CD14-positive monocyte (primary cell): ENCODE results near the gene C20orf141. TPM values are rescaled to one million over a fixed set of nuclear protein-coding genes. Genes with fewer than 3 reads are reported as not detected.

Experiments used
- DNase-seq, 3 donors: peaks; one replicate each; pipeline ENCODE4 v3.0.0-alpha.2; 2011 to 2022
- H2AFZ ChIP-seq: 2 replicates; pipeline ENCODE4 v1.6.0; 2012; ENCODE audit warnings: mild to moderate bottlenecking, low read depth, low read length, inconsistent platforms; ENCODE audit not compliant: insufficient read depth, poor library complexity, severe bottlenecking
- H3K27ac ChIP-seq, 2 donors: 1 replicate in 1 of 2; 2 replicates in 1 of 2; pipeline ENCODE4 v1.5.1; 2012 to 2013; ENCODE audit warnings: low read length in 2 of 2, control low read depth in 1 of 2, inconsistent platforms in 1 of 2, low read depth in 1 of 2, mild to moderate bottlenecking in 1 of 2
- H3K27me3 ChIP-seq, 2 donors: one replicate each; pipeline versions ENCODE4 v1.6.0 to v1.6.1; 2011 to 2013; ENCODE audit warnings: low read length in 2 of 2; ENCODE audit not compliant: control insufficient read depth in 2 of 2, insufficient read depth in 2 of 2
- H3K36me3 ChIP-seq, 2 donors: replicated peaks in 1 of 2; 1 replicate in 1 of 2; 2 replicates in 1 of 2; pipeline versions ENCODE4 v1.5.1 to v1.6.1; 2012 to 2013; ENCODE audit warnings: low read length in 2 of 2, control low read depth in 1 of 2, inconsistent platforms in 1 of 2, mild to moderate bottlenecking in 1 of 2; ENCODE audit not compliant: insufficient read depth in 2 of 2, control insufficient read depth in 1 of 2
- H3K4me1 ChIP-seq, 2 donors: 1 replicate in 1 of 2; 2 replicates in 1 of 2; pipeline versions ENCODE4 v1.5.1 to v1.6.1; 2012 to 2013; ENCODE audit warnings: low read length in 2 of 2, control low read depth in 1 of 2, inconsistent platforms in 1 of 2, mild to moderate bottlenecking in 1 of 2, moderate library complexity in 1 of 2; ENCODE audit not compliant: insufficient read depth in 2 of 2, control insufficient read depth in 1 of 2
- H3K4me2 ChIP-seq: replicated peaks from 2 replicates; pipeline ENCODE3; 2012; ENCODE audit warnings: low read length, moderate library complexity, mild to moderate bottlenecking; ENCODE audit not compliant: poor library complexity, severe bottlenecking; ENCODE audit errors: extremely low read depth
- H3K4me3 ChIP-seq, 3 experiments: fragments of 200-600 bp in 1 of 3; sonication (generic) in 1 of 3; replicated peaks in 1 of 3; 1 replicate in 2 of 3; 2 replicates in 1 of 3; pipeline ENCODE4 v1.5.1; 2011 to 2013; ENCODE audit warnings: low read length in 3 of 3, mild to moderate bottlenecking in 3 of 3, control low read depth in 2 of 3, low read depth in 2 of 3, inconsistent platforms in 1 of 3, moderate library complexity in 1 of 3
- H3K79me2 ChIP-seq: 2 replicates; pipeline ENCODE4 v1.6.0; 2012; ENCODE audit warnings: mild to moderate bottlenecking, control low read depth, inconsistent platforms, low read length, moderate library complexity; ENCODE audit not compliant: insufficient read depth
- H3K9ac ChIP-seq: 2 replicates; pipeline ENCODE4 v1.6.0; 2017; ENCODE audit warnings: low read length, mild to moderate bottlenecking; ENCODE audit not compliant: insufficient read depth, poor library complexity, severe bottlenecking
- H3K9me3 ChIP-seq, 2 donors: replicated peaks in 1 of 2; 1 replicate in 1 of 2; 2 replicates in 1 of 2; pipeline versions ENCODE4 v1.5.1 to v1.6.1; 2012 to 2013; ENCODE audit warnings: low read length in 2 of 2, control low read depth in 1 of 2; ENCODE audit not compliant: control insufficient read depth in 1 of 2, insufficient read depth in 1 of 2
- H4K20me1 ChIP-seq: 2 replicates; pipeline ENCODE4 v1.6.0; 2012; ENCODE audit warnings: mild to moderate bottlenecking, low read length, control low read depth, moderate library complexity; ENCODE audit not compliant: insufficient read depth
- H3K27ac Mint-ChIP-seq, 7 donors: one replicate each; pipeline ENCODE4 v1.8.0; 2020; ENCODE audit warnings: mild to moderate bottlenecking in 7 of 7, mixed read lengths in 7 of 7, moderate library complexity in 6 of 7, inconsistent platforms in 2 of 7
- H3K27me3 Mint-ChIP-seq, 3 donors: one replicate each; pipeline ENCODE4 v1.8.0; 2021 to 2022; ENCODE audit warnings: low read depth in 3 of 3, mild to moderate bottlenecking in 3 of 3, mixed read lengths in 3 of 3, moderate library complexity in 3 of 3, inconsistent platforms in 1 of 3
- H3K36me3 Mint-ChIP-seq, 2 donors: one replicate each; pipeline ENCODE4 v1.8.0; 2020; ENCODE audit warnings: mixed read lengths in 2 of 2, inconsistent platforms in 1 of 2, mild to moderate bottlenecking in 1 of 2
- H3K4me1 Mint-ChIP-seq: one replicate; pipeline ENCODE4 v1.8.0; 2020; ENCODE audit warnings: mild to moderate bottlenecking, mixed read lengths
- H3K4me3 Mint-ChIP-seq, 2 donors: one replicate each; pipeline ENCODE4 v1.8.0; 2020; ENCODE audit warnings: mild to moderate bottlenecking in 2 of 2, mixed read lengths in 2 of 2, moderate library complexity in 1 of 2
- H3K9me3 Mint-ChIP-seq, 7 donors: one replicate each; pipeline ENCODE4 v1.8.0; 2020 to 2022; ENCODE audit warnings: mixed read lengths in 7 of 7, mild to moderate bottlenecking in 6 of 7, moderate library complexity in 6 of 7, inconsistent platforms in 2 of 7
- WGBS: methylation state at CpG from one replicate; pipeline ENCODE4 v1.1.5; 2013; ENCODE audit warnings: missing lambda C conversion rate; ENCODE audit not compliant: insufficient coverage; 5-methylcytosine and 5-hydroxymethylcytosine counted together
- intact Hi-C, 2 donors: fragments of 100-400 bp; cut with micrococcal nuclease; formaldehyde crosslinking; loops; one replicate each; pipeline versions ENCODE4 v1.15.0 to v1.15.1; 2023
- polyA plus RNA-seq, 3 donors: library from polyadenylated mRNA; depleted of rRNA in 1 of 3; unstranded in 2 of 3; stranded (reverse) in 1 of 3; fragments of 300-500 nt in 2 of 3; fragments of >200 nt in 1 of 3; fragmentation: Illumina TruSeq in 2 of 3; gene quantifications; 1 replicate in 2 of 3; 2 replicates in 1 of 3; pipeline ENCODE4 v1.2.3, GENCODE V29; 2012 to 2021
- TF ChIP-seq, protein P1 (sequence below): fragments of 200-600 bp; IDR thresholded peaks from one replicate; pipeline ENCODE4 v1.8.0; 2022; ENCODE audit warnings: antibody characterized with exemption, mild to moderate bottlenecking

C20orf141 gene
- polyA plus RNA-seq, 3 donors = not detected

DNA sequence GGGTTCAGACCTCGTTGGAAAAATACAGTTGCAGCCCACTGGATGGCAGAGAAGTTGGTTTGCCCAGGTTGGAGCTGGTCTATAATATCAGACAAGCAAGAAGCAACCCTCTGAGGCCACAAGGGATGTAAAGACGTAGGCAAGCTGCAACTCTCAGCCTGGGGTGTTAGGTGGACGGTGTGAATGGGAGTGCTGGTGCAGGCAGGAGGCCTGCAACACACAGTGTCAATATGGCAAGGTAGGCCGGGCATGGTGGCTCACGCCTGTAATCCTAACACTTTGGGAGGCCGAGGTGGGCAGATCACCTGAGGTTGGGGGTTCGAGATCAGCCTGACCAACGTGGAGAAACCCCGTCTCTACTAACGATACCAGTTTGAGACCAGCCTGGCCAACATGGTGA, 36.3 kb downstream of the C20orf141 start:
- H3K4me2 ChIP-seq = no peak overlapping the region
- H2AFZ ChIP-seq = no peak overlapping the region
- WGBS = 90% methylated on average over 9 of the region's 10 CpGs
- Mint-ChIP-seq H3K9me3 (peaks cover 0 to 2% (median 0%) of the 10 kb centered on the region in 7 donors), H3K36me3 (peaks cover 21 to 27% of the 10 kb centered on the region in 2 donors), H3K4me3 (no peak overlapping the region), H3K27me3 (peaks cover 0 to 3% (median 0%) of the 10 kb centered on the region in 3 donors), H3K27ac (no peak overlapping the region), H3K4me1 (peaks cover 7% of the 10 kb centered on the region)
- peaks cover 28% of the 10 kb centered on the region for H4K20me1 ChIP-seq
- intact Hi-C loops = no loop called here
- H3K27me3 ChIP-seq = no peaks in the 10 kb centered on the region
- no peak overlapping the region for H3K4me3 ChIP-seq
- H3K9ac ChIP-seq = no peak overlapping the region
- peaks cover 5% of the 10 kb centered on the region in 2 donors for H3K4me1 ChIP-seq
- no peaks in the 10 kb centered on the region for H3K9me3 ChIP-seq
- peaks cover 0 to 14% of the 10 kb centered on the region in 2 donors for H3K36me3 ChIP-seq
- H3K27ac ChIP-seq = no peak overlapping the region
- no peaks in the 10 kb centered on the region for H3K79me2 ChIP-seq
- DNase-seq = no peak
- TF ChIP-seq, protein P1, sequence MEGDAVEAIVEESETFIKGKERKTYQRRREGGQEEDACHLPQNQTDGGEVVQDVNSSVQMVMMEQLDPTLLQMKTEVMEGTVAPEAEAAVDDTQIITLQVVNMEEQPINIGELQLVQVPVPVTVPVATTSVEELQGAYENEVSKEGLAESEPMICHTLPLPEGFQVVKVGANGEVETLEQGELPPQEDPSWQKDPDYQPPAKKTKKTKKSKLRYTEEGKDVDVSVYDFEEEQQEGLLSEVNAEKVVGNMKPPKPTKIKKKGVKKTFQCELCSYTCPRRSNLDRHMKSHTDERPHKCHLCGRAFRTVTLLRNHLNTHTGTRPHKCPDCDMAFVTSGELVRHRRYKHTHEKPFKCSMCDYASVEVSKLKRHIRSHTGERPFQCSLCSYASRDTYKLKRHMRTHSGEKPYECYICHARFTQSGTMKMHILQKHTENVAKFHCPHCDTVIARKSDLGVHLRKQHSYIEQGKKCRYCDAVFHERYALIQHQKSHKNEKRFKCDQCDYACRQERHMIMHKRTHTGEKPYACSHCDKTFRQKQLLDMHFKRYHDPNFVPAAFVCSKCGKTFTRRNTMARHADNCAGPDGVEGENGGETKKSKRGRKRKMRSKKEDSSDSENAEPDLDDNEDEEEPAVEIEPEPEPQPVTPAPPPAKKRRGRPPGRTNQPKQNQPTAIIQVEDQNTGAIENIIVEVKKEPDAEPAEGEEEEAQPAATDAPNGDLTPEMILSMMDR = no peak

DNA sequence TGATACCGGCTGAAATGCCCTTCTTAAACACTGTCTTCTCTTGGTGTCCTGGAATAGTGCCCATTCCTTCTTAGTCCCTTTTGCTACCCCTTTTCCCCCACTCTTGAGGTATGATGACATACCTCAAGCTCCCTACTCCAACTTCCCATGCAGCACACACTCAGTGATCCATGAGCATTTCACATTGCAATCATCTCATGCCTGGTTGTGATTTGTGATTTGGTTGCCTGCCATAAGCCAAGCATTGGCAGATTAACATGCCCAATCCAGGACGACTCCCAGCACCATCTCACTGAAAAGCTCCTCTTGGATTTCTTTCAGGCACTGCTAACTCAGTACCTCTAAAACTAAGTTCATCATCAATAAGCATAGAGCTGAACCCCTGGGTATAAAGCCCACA, 43.8 kb downstream of the C20orf141 start:
- peaks cover 36 to 56% of the 10 kb centered on the region in 2 donors for H3K36me3 Mint-ChIP-seq
- Histone ChIP-seq H3K36me3 (peaks cover 34 to 39% of the 10 kb centered on the region in 2 donors), H4K20me1 (peaks cover 15% of the 10 kb centered on the region), H3K4me2 (no peak overlapping the region), H3K9me3 (no peaks in the 10 kb centered on the region), H3K9ac (no peak overlapping the region), H3K27me3 (no peaks in the 10 kb centered on the region), H3K27ac (no peak overlapping the region), H3K4me3 (no peak overlapping the region), H2AFZ (no peak overlapping the region), H3K79me2 (no peaks in the 10 kb centered on the region), H3K4me1 (no peaks in the 10 kb centered on the region)
- peaks cover 0 to 3% (median 0%) of the 10 kb centered on the region in 3 donors for H3K27me3 Mint-ChIP-seq
- TF ChIP-seq, protein P1 = no peak
- no peak overlapping the region for H3K27ac Mint-ChIP-seq
- no peak for DNase-seq
- H3K9me3 Mint-ChIP-seq = no peaks in the 10 kb centered on the region
- WGBS = 100% methylated on average over 2 of the region's 2 CpGs
- intact Hi-C loops = no loop called here
- peaks cover 1% of the 10 kb centered on the region for H3K4me1 Mint-ChIP-seq
- no peak overlapping the region for H3K4me3 Mint-ChIP-seq
